GM23338 (cell line): ENCODE data around the gene PCDHGA1. TPM values are rescaled to one million over a fixed set of nuclear protein-coding genes. Genes with fewer than 3 reads are reported as not detected.
A peak's percentile ranks its signal among the peaks of the same experiment; 100 is the strongest.

ENCODE experiments used
- ATAC-seq: fragments of 200-7000 bp; cut with Tn5 transposase; 3 replicates; pipeline ENCODE4 v1.9.1; 2020
- DNase-seq: peaks from one replicate; pipeline ENCODE4 v3.0.0-alpha.2; 2015; ENCODE audit warnings: low spot score
- H2AFZ ChIP-seq: fragments of 200-600 bp; sonication (generic); 2 replicates; pipeline ENCODE4 v1.8.0; 2016; ENCODE audit warnings: antibody characterized with exemption, mild to moderate bottlenecking, moderate library complexity
- H3F3A ChIP-seq: fragments of 200-600 bp; sonication (generic); replicated peaks from 2 replicates; pipeline ENCODE4 v1.8.0; 2017; ENCODE audit warnings: antibody characterized with exemption, mixed run types, low read depth
- H3K27ac ChIP-seq: fragments of 200-600 bp; sonication (generic); 2 replicates; pipeline ENCODE4 v1.6.1; 2016; ENCODE audit warnings: low read depth
- H3K27me3 ChIP-seq: fragments of 200-600 bp; sonication (generic); 2 replicates; pipeline ENCODE4 v1.8.0; 2016; ENCODE audit warnings: mild to moderate bottlenecking, mixed run types, moderate library complexity; ENCODE audit not compliant: insufficient read depth
- H3K36me3 ChIP-seq: fragments of 200-600 bp; sonication (generic); 2 replicates; pipeline ENCODE4 v1.8.0; 2016; ENCODE audit warnings: mild to moderate bottlenecking; ENCODE audit not compliant: insufficient read depth
- H3K4me1 ChIP-seq: fragments of 200-600 bp; sonication (generic); 2 replicates; pipeline ENCODE4 v1.8.0; 2016; ENCODE audit warnings: mild to moderate bottlenecking, moderate library complexity; ENCODE audit not compliant: insufficient read depth
- H3K4me2 ChIP-seq: fragments of 200-600 bp; sonication (generic); 2 replicates; pipeline ENCODE4 v1.7.1; 2017; ENCODE audit warnings: mixed run types
- H3K4me3 ChIP-seq: fragments of 200-600 bp; sonication (generic); 2 replicates; pipeline ENCODE4 v1.6.1; 2016; ENCODE audit warnings: mixed run types
- H3K79me2 ChIP-seq: fragments of 200-600 bp; sonication (generic); replicated peaks from 2 replicates; pipeline ENCODE4 v1.8.0; 2017; ENCODE audit warnings: mild to moderate bottlenecking; ENCODE audit not compliant: insufficient read depth
- H3K9me2 ChIP-seq: fragments of 200-600 bp; sonication (generic); 2 replicates; pipeline ENCODE4 v1.8.0; 2017; ENCODE audit not compliant: insufficient read depth
- H4K20me1 ChIP-seq: fragments of 200-600 bp; sonication (generic); replicated peaks from 2 replicates; pipeline ENCODE4 v1.8.0; 2017; ENCODE audit warnings: mild to moderate bottlenecking; ENCODE audit not compliant: insufficient read depth
- H3K27ac Mint-ChIP-seq: 2 replicates; pipeline ENCODE4 v1.8.0; 2020; ENCODE audit warnings: inconsistent platforms, mild to moderate bottlenecking, moderate library complexity, mixed read lengths
- H3K27me3 Mint-ChIP-seq: 3 replicates; pipeline ENCODE4 v1.8.0; 2022; ENCODE audit warnings: low read depth, mild to moderate bottlenecking, moderate library complexity, mixed read lengths, inconsistent platforms; ENCODE audit not compliant: insufficient read depth, poor library complexity
- H3K36me3 Mint-ChIP-seq: 3 replicates; pipeline ENCODE4 v1.8.0; 2021; ENCODE audit warnings: low read depth, mild to moderate bottlenecking, inconsistent platforms, moderate library complexity, mixed read lengths
- H3K4me1 Mint-ChIP-seq: 3 replicates; pipeline ENCODE4 v1.8.0; 2020; ENCODE audit warnings: mild to moderate bottlenecking, inconsistent platforms, mixed read lengths
- H3K4me3 Mint-ChIP-seq: 3 replicates; pipeline ENCODE4 v1.8.0; 2021; ENCODE audit warnings: moderate library complexity, mild to moderate bottlenecking, inconsistent platforms, mixed read lengths
- H3K9me3 Mint-ChIP-seq: 3 replicates; pipeline ENCODE4 v1.8.0; 2020; ENCODE audit warnings: moderate library complexity, mild to moderate bottlenecking, inconsistent platforms, mixed read lengths
- CREB1 ChIP-seq: fragments of 250-450 bp; sonication (Bioruptor Pico); IDR thresholded peaks from 2 replicates; pipeline ENCODE4 v1.5.0; 2020; ENCODE audit warnings: low read depth, mild to moderate bottlenecking, moderate library complexity
- CTCF ChIP-seq, 2 experiments: fragments of 200-600 bp in 1 of 2; sonication (generic) in 1 of 2; conservative IDR thresholded peaks; 2 replicates each; pipeline versions ENCODE4 v1.5.1 to v1.6.1; 2016 to 2017; ENCODE audit warnings: antibody characterized with exemption in 2 of 2, low read depth in 2 of 2, mild to moderate bottlenecking in 2 of 2, moderate library complexity in 1 of 2
- JUNB ChIP-seq: IDR thresholded peaks from one replicate; pipeline ENCODE4 v1.6.1; 2016; ENCODE audit warnings: antibody characterized with exemption; ENCODE audit not compliant: unreplicated experiment
- POLR2AphosphoS5 ChIP-seq: IDR thresholded peaks from 2 replicates; pipeline ENCODE4 v1.6.1; 2016; ENCODE audit warnings: antibody characterized with exemption, low read depth
- REST ChIP-seq: IDR thresholded peaks from one replicate; pipeline ENCODE4 v1.6.1; 2018; ENCODE audit warnings: antibody characterized with exemption; ENCODE audit not compliant: unreplicated experiment
- STAT1 ChIP-seq: IDR thresholded peaks from one replicate; pipeline ENCODE4 v1.6.1; 2016; ENCODE audit warnings: antibody characterized with exemption; ENCODE audit not compliant: unreplicated experiment
- ZNF462 ChIP-seq: fragments of 250-450 bp; sonication (Bioruptor Pico); IDR thresholded peaks from 2 replicates; pipeline ENCODE4 v1.5.0; 2020; ENCODE audit warnings: mild to moderate bottlenecking, moderate library complexity
- polyA plus RNA-seq: library from polyadenylated mRNA; unstranded; fragments of >200 nt; fragmentation: Nextera tagmentation; extraction: Ambion mirVana; gene quantifications from 2 replicates; pipeline ENCODE4 v1.2.1, GENCODE V29; 2016
- total RNA-seq: library from RNA; depleted of rRNA; stranded (reverse); fragments of >200 nt; shearing (Covaris generic); gene quantifications from 2 replicates; pipeline ENCODE4 v1.2.3, GENCODE V29; 2014

The PCDHGA1 gene
- total and polyA plus RNA-seq, 2 experiments from 2014 or later = 0.39 to 1.7 TPM

GRCh38 chr5:141512390-141512910 is 182.1 kb downstream of the PCDHGA1 start:
- Mint-ChIP-seq H3K4me3 (peak overlapping the region; percentile 81), H3K27me3 (peaks cover 26% of the 10 kb centered on the region), H3K4me1 (peaks cover 49% of the 10 kb centered on the region), H3K27ac (no peak overlapping the region), H3K36me3 (peaks cover 32% of the 10 kb centered on the region), H3K9me3 (no peaks in the 10 kb centered on the region; the same call in 2 of the 3 replicates)
- Histone ChIP-seq H4K20me1 (no peaks in the 10 kb centered on the region), H3K4me1 (peaks cover 28% of the 10 kb centered on the region), H3K9me2 (no peaks in the 10 kb centered on the region), H3K4me3 (peak overlapping the region; percentile 97), H2AFZ (peak overlapping the region; percentile 64; the same call in 1 of the 2 replicates), H3K36me3 (peaks cover 3% of the 10 kb centered on the region; the same call in 1 of the 2 replicates), H3K27ac (no peak overlapping the region), H3K27me3 (0 out of 2 replicates have a peak, but pooled peaks cover 4% of the 10 kb centered on the region), H3K4me2 (peak overlapping the region; percentile 100), H3F3A (0 out of 2 replicates have a peak, but pooled peaks cover 4% of the 10 kb centered on the region), H3K79me2 (no peaks in the 10 kb centered on the region)
- DNase-seq = peak; percentile 98
- peak; percentile 77 for ATAC-seq
- TF ChIP-seq JUNB (no peak), STAT1 (no peak), CREB1 (CRISPR knock-in tag) (0 out of 2 replicates have a peak, but pooled peaks have one; percentile 29), CTCF (conservative IDR thresholded peaks at IDR 0.05; ENCODE audit: low read depth in 2 of 2) (peak; percentile 89 to 94), ZNF462 (CRISPR knock-in tag) (0 out of 2 replicates have a peak, but pooled peaks have one; percentile 64), POLR2AphosphoS5 (peak; percentile 34; the same call in 1 of the 2 replicates), REST (peak; percentile 15)
